Esophagus squamous epithelium (tissue), 4 donors: Measurements from ENCODE around the gene DNAJC5G.

Source experiments
- CTCF ChIP-seq, 6 experiments: fragments of 450-650 bp in 4 of 6; fragments of 200-600 bp in 2 of 6; sonication (generic) in 2 of 6; IDR thresholded peaks; one replicate each; pipeline ENCODE4 v1.5.1; 2016 to 2019; ENCODE audit warnings: antibody characterized with exemption in 6 of 6, mild to moderate bottlenecking in 4 of 6, moderate library complexity in 4 of 6
- POLR2A ChIP-seq, 4 donors: fragments of 450-650 bp; IDR thresholded peaks; one replicate each; pipeline ENCODE4 v1.6.1; 2017; ENCODE audit warnings: antibody characterized with exemption in 4 of 4, mild to moderate bottlenecking in 4 of 4, moderate library complexity in 3 of 4

GRCh38 chr2:27250652-27251379 is 24.4 kb upstream of the DNAJC5G start:
- no peak for TF ChIP-seq CTCF (IDR thresholded peaks at IDR 0.05)
- TF ChIP-seq POLR2A (IDR thresholded peaks at IDR 0.05): no peak
